Omental fat pad (tissue), 4 donors: ENCODE measurements around the gene FHL3. TPM values are rescaled to one million over a fixed set of nuclear protein-coding genes. Genes with fewer than 3 reads are reported as not detected.
A peak's percentile ranks its signal among the peaks of the same experiment; 100 is the strongest.

Source experiments
- ATAC-seq: fragments of 150-250 bp; one replicate; pipeline ENCODE4 v1.9.1; 2016; ENCODE audit warnings: mild to moderate bottlenecking, moderate library complexity; ENCODE audit not compliant: low FRiP score
- DNase-seq: peaks from one replicate; pipeline ENCODE4 v3.0.0-alpha.2; 2019; ENCODE audit warnings: low spot score
- total RNA-seq, 4 donors: library from RNA; depleted of rRNA; stranded (reverse); fragments of >200 nt; gene quantifications; one replicate each; pipeline ENCODE4 v1.1.0, GENCODE V29; 2016
- TF ChIP-seq, protein P1 (sequence below), 3 donors: fragments of 450-650 bp; IDR thresholded peaks; one replicate each; pipeline ENCODE4 v1.5.1; 2016 to 2017; ENCODE audit warnings: antibody characterized with exemption in 3 of 3, mild to moderate bottlenecking in 3 of 3, moderate library complexity in 2 of 3

The FHL3 gene
- total RNA-seq, 4 donors from 2014 or later, result 9.2 to 27.6 (median 16.4) TPM

DNA sequence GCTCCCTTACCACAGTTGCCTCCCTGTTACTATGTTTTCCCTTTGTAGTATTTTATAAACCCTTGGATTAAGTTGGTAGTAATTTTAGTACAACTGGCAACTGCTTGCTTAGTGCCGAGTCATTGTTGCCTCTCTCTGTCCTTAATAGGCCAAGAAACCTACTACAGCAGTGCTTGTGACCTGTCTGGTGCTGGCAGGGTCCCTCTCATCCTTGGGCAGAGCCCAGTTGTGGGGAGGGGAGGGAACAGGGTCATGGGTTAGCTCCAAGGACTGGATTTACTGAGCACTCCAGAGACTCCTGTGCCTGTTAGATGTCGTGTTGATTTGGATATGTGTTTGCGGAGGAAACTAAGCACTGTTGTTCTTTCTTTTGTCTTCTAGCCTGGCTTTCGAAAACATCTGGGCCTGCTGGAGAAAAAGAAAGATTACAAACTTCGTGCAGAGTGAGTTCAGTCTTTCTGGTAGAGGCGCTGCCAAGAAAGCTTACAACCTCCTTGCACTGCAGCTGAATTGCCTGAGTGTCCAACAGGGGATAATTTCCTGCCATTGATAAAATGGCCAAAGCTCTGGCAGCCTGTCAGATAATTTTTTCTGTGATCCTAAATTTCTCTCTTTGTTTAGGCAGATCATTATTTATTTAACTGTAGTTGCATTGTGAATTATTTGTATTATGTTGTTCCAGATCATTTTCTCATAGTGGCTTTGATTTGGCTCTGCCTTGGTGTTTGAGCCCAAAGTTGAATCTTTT is 10.8 kb upstream of the FHL3 start:
- TF ChIP-seq, protein P1, sequence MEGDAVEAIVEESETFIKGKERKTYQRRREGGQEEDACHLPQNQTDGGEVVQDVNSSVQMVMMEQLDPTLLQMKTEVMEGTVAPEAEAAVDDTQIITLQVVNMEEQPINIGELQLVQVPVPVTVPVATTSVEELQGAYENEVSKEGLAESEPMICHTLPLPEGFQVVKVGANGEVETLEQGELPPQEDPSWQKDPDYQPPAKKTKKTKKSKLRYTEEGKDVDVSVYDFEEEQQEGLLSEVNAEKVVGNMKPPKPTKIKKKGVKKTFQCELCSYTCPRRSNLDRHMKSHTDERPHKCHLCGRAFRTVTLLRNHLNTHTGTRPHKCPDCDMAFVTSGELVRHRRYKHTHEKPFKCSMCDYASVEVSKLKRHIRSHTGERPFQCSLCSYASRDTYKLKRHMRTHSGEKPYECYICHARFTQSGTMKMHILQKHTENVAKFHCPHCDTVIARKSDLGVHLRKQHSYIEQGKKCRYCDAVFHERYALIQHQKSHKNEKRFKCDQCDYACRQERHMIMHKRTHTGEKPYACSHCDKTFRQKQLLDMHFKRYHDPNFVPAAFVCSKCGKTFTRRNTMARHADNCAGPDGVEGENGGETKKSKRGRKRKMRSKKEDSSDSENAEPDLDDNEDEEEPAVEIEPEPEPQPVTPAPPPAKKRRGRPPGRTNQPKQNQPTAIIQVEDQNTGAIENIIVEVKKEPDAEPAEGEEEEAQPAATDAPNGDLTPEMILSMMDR (IDR thresholded peaks at IDR 0.05), result no peak
- no peak for DNase-seq

DNA sequence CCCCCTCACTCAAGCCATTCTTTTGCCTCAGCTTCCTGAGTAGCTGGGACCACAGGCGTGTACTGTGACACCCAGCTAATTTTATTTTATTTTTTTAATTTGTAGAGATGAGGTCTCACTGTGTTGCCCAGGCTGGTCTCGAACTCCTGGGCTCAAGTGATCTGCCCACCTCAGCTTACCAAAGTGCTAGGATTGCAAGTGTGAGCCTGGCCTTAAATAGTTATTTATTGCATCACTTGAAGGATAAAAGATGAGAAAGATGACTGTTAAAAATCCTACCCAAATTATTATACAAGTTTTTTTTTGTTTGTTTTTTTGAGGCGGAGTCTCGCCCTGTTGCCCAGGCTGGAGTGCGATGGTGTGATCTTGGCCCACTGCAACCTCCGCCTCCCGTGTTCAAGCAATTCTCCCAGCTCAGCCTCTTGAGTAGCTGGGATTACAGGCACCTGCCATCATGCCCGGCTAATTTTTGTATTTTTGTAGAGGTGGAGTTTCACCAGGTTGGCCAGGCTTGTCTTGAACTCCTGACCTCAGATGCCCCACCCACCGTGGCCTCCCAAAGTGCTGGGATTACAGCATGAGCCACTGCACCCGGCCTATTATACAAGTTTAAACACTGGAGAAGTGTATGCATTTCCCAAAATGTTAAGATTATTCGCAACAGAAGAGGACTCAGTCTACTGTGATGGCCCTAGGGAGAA is 9.6 kb upstream of the FHL3 start:
- DNase-seq, result no peak
- TF ChIP-seq, protein P1 (IDR thresholded peaks at IDR 0.05), result no peak
- ATAC-seq, result no peak

More for the DNA sequence above, 10.8 kb upstream of the FHL3 start:
- no peak for ATAC-seq

DNA sequence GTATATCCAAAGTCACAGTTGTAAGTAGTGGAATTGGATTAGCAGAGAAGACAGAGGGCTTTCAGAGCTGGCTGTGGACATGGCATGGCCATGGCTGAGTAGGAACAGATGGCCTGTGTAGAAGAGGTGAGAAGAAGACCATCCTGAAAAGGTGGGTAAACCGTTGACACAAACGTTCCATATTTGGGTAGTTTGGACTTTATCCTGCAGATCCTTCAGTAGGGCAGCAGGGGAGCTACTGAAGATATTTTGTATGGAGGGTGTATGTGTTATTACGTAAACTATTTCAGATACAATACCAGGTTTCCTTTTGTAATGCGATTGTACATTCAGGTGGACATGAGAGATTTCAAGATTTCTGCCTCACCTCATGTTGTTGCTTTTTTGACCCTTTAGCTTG is 8.9 kb upstream of the FHL3 start:
- ATAC-seq (no peak), DNase-seq (no peak)
- TF ChIP-seq, protein P1 (IDR thresholded peaks at IDR 0.05), result no peak

DNA sequence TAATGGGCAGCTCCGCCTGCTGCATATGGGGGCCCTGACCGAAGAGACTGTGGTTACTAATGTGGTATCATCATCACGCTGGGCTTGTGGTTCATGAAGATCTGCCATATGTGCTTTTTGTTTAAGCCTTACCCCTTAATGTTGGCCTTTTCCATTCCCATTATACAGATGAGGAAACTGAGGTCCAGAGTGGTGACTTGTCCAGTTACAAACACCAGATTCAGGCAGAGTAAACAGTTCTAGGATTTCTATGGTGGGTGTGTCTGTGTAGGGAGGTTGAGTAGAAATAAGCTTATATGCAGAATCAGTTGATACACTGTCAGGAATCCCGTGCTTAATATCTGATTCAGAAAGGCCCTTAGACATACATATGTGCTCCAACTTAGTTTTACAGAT is 7.9 kb upstream of the FHL3 start:
- TF ChIP-seq, protein P1 (IDR thresholded peaks at IDR 0.05), result no peak
- DNase-seq, result no peak
- no peak for ATAC-seq

DNA sequence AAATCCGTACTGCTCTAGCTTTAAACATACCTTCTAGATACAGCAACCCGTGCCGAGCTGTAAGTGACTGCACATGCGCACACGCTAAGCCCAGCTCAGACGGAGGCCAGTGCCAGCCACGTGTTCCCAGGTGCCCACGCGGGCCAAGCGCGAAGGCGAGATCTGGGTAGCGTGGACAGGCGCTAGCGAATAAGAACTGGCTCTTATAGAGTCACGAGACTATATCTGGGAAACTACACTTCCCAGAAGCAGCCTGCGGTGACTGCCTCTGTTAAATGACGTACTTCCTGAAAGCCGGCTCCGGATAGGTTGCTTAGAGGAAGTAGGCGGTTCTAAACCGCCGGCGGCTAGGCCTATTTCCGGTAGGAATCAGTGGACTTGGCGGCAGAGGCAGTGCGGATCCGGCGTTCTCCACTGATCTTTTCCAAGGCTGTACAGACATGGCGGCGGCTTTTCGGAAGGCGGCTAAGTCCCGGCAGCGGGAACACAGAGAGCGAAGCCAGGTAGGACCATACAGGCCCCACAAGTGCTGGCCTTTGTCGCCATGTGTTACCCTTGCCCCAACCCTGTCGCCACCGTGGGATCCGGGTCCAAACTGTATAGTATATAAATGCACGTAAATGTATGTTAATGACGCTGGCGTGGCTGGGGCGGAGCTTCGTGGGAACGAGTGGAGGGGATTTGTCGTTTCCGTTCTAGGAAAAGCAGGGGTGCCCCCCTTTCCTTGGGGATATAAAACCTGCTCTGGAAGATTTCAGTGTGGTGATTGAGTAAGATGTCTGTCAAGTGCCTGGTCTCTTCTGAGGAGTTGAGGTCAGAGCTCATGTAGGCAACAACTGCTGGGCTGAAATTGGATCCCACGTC is 7.3 kb upstream of the FHL3 start, which contains the start of gene UTP11:
Gene UTP11, plus strand, starts transcription at position 372 of the 864 bp plus-strand sequence. Its CDS starts 69 bp downstream, at position 441.
- TF ChIP-seq, protein P1 (IDR thresholded peaks at IDR 0.05), result no peak
- DNase-seq (peak; percentile 83), ATAC-seq (peak; percentile 98)

DNA sequence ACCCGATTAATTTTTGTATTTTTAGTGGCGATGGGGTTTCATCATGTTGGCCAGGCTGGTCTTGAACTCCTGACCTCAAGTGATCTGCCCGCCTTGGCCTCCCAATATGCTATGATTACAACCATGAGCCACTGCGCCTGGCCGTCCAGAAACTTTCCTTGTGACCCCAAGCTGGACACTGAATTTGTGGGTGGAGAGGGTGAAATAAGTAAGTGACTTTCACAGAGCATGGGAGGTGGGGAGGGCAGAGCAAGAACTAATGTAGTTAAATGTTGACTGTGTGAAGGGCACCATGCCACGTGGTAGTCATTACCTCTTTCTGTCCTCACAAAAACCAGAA is 4.5 kb upstream of the FHL3 start:
- DNase-seq (no peak), ATAC-seq (no peak)

More for the DNA sequence above, 4.5 kb upstream of the FHL3 start:
- TF ChIP-seq, protein P1 (IDR thresholded peaks at IDR 0.05), result no peak
